ENCODE data around the gene MCC.

The MCC gene

DNA sequence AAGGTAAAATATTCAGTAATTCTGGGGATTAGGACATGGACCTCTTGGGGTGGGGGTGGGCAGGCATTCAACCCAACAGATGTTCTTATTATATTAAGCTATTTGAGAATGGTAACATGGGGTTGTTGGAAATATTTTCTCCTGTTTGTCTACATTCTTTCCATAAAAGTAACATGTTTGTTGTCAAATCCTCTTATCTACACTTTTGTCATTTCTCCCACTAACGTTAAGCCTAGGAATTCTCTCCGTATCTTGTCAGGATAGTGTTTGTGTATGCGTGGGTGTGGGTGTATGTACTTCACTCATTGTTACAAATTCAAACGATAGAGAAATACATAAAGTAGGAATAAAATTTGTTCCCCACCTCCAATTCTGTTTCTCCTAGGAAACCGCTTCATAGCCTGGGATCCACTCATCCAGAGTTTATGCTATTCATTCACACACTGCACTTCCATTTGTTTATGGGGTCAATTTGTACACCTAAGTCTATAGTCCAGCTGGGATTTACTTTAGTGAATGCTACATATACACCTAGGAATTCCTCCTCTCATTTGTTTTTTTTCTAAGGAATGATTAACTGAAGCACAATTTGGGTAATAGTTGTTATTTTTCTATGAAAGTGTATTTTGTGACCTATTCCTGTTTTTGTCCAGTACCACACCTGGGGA lies 294.8 kb downstream of the MCC start:
- DNase-seq, result no peak

DNA sequence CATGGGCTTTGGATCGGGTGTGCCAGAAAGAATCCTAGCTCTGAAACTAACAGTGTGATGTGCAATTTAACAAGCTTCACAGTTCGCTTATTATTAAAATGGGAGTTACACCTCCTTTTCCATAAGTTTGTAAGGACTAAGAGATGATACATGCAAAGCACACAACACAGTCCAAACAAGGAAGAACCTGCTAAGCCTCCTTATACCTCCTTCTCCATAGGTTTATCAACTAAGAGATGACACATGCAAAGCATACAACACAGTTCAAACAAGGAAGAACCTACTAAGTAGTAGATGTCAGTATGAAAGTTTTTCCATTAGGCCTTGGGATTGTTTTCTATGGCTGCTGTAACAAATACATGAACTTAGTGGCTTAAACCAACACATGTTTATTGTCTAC lies 295.7 kb downstream of the MCC start:
- DNase-seq, result no peak

DNA sequence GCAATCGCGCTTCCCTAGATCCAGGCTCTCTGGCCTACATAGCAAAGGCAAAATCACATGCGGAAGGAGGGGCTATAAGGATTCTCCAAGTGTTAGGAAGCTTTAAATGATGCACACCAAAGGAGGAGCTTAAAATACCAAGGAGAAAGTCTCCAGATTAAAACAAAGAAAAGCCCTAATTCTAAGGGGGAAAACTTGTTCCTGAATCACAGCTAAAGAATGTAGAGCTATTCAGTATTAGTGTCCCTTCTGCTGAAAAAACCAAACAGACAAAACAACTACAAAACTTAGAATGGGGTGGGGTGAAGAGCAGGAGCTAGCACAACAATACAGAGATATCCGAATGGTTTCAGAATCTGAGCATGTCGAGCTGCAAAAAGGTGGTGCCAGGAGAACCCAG lies 297.9 kb downstream of the MCC start:
- DNase-seq, result no peak

DNA sequence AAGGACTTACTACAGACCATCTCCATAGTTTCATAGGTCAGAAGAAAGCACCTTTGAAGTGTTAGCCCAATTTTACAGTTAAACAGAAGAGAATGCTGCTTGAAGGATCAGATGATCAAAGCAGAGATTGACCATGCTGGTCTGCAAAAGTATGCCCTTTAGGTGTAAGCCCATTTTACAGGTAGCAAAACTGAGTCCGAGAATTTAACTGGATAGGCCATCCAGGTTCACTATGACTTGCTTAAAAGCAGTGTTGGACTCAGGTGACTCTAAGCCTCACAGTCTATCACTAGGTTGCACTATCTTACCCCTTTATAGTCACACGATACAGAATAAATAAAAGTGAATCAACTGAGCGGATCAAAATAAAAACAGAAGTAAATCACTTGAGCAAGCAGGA lies 299.0 kb downstream of the MCC start:
- no peak for DNase-seq

DNA sequence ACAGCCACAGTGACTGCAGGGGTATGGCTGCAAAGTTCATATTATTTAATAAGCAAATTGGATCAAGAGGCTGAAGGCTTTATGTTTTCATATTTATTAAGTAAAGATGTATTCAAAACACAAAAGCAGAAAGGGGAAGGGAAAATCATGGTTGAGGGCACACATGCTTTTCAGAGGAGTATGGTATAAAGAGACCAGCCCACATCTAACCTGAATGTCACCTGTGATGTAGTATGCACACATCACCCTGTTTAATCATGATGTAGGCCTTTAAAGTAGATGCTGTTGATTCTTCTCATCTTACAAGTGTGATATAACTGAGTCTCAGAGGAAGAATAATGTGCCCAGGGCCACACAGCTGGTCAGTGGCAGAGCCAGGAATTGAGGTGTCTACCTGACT lies 299.8 kb downstream of the MCC start:
- no peak for DNase-seq

DNA sequence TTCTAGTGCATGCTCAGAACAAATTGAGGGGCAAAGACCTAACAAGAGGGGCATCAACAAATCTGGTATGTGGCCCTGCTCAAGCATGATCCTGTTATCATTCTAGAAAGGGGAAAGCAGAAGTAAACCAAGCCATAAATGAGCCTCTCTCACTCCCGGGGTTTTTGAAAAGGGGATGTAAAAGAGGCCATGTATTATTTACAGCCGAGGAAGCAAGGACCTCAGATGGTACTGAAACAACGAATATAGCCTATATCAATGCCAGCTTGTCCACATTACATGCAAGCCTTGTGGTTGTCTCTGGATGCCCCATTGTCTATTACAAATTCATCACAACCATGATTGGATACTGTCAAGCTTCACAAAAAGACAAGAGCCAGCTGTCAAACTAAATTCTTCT lies 300.3 kb downstream of the MCC start:
- DNase-seq, result no peak

DNA sequence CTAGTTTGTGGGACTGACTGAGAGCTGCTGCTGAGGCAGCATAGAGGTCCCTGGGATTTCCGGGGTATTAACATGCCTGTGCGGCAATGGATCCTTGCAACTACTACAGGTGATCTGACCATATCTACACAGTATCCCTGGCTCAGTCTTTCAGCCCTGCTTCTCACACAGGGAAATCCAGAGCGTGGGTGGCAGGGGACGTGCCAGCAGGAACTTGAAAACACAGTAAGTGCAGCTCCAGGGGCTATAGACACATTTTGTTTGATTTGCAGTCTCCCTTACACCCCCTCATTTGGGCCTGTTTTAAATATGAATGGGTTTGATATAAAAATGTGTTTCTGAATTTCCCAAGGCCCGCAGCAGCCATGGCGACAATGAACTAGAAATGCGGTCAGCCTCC lies 302.2 kb downstream of the MCC start:
- no peak for DNase-seq

DNA sequence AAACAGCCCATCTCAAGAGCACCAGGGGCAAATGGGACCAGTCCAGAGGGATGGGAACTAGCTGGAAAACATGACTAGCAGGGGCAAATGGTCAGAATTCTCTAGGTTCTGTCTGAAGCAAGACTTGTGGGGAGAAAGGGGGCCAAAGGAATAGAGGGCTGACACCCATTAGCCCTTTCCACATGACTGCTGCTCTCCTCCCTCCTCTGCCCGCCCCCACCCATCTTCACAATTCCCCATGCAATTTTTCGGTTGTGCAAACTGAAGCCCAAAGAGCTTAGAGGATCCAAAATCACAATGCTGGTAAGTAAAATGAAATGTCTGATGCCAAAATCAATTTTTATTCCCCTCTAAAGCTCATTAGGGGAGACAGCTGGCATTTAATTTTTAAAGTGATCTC lies 304.6 kb downstream of the MCC start:
- no peak for DNase-seq

DNA sequence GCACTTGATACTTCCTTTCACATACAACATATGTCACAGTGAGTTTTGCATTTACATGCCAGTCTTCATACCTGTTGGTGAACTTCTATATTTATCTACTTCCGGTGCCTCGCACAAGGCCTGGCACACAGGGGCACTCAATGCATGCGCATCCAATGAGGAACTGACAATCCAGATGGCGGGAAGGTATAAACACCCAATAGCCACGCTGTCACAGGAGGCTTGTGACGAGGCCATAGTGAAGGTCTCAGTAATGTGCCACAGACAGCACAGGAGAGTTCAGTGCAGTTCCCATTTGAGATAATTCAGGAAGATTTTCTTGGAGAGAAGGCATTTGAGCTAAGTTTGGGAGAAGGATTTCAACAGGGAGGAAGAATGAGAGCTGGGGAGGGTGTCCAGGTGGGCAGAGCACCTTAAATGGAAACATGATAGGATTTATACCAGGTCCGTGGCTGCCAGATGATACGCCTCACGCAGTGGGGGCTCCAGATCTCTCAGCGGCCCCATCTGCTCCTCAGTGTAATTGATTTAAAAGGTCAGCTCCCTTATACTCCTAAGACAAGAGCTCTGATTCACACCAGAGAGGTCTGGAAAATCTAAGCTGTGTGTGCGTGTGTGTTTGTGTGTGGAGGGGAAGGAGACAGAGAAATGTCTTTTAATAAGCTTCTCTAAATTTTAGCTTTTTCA lies 305.5 kb downstream of the MCC start:
- no peak for DNase-seq

DNA sequence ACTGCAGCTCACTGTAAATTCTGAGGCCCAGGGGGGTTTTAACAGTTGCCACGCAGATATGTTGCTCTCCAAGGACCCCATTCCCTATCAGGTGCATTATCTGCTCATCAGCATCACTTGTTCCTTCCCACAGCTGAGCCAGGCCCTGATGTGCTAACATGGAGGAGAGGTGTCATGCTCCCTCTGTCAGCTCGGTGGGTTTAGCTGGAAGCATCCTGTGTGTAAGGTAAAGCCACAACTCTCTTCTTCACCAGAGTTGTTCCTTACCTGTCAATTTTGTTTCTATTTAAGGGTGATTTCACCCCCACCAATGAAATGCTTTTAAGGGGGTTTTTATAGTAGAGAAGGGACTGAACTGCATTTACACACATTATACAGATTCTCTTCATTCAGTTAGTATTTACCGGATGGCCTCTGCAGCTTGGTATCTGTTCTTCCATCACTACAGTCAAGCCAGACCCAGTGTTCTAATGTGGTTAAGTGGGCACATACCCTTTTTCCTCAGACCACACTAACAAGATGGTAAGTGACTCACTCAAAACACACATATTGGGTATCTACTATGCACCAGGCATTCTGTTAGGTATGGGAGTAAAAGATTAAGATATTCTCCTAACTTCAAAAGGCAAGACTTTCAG lies 306.3 kb downstream of the MCC start:
- DNase-seq, result no peak

DNA sequence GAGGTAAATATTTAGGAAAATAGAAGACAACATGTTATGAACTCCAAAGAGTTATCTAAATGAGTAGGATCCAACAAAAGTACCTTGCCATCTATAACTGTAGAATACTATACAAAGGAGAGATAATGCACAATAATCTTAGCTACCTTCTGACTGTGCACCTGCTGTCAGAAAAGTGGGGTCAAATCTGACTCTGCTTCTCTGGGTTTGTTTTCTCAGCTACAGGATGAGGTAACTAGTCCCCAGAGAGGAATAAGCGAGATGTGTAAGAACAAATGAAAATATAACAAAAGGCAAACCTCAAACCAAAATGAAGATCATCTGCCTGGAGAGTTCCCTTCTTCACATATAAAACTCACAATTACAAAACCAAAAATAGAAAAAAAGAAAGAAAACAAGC lies 306.8 kb downstream of the MCC start:
- no peak for DNase-seq

DNA sequence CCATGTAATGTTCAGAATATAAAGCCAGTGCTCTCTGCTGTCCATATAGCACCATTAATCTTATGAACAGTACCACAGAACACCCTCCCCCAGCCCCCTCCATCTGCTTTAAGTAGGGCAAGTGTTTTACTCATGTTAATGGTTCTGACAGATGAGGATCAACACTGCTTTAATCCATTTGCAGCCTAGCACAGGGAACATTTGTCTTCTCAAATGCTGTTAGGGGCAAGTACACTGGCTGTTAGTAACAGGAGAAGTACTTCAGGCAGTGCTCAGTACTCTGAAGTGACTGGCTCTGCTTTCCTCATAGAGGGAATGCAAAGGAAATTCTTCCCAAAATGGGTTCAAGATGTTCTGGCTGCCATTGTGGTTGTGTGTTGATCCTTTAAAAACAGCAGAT lies 309.1 kb downstream of the MCC start:
- DNase-seq, result no peak

DNA sequence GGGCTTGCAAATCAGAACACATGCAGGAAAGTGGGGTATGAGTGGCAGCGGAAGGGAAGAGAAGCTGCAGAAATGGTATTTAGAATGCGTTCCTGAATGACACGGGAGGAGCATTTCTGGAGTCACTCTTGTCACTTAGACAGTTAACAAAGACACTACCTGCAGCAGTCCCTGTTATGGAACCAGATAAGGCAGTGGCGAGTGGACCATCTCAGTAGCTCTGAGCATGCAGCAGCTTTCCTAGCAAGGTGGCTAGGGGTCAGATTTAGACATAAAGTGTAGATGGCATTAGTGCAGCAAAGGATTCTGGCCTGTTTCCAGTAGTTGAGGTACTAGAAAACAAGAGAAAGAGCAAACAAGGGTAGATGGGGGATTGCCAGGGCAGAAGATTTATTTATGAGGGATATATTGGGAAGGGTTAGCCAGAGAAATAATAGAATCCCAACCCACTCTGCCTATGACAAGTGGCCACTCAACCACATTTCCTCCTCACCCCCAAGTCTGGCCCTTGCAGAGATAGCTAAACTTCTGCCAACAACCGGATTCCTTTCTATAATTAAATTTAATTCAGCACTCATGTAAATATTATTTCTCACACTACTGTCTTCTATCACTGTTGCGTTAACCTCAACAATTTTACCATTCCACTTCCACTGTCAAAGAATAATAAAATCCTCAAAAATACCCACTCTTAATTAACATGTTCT lies 310.0 kb downstream of the MCC start:
- no peak for DNase-seq

DNA sequence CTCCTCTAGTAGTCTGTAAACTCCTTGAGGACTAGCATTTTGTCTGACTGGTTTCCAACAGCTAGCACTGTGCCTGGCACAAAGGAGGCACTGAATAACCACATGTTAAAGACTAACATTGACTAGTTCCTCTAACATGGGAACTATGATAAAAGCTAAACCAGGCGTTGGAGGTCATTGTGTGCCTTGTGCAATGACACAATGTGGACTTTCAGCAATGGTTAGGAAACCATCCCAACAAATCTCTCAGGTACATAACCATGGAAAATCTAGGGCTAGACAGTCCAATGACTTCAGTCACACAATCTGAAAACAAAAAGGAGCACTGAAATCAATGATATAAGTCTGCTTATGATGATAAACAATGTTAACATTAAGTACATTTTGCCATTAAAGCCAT lies 311.0 kb downstream of the MCC start:
- DNase-seq, result no peak

DNA sequence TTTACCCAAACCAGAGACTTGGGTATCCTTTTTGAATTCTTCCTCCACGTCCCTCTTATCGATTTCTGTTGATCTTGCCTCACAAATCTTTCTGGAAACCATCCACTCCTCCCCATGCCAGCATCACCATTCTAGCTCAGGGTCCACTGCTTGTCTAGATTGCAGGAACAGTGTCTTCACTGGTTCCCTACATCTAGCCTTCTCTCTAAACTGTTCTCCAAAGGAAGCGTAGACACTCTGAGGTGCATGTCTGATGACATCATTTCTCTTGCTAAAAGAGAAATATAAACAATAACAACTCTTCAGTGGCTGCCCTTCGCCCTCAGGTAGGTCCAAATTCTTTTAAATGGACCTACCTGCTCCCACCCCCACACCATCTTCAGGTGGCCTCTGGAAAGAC lies 311.5 kb downstream of the MCC start:
- DNase-seq, result no peak

DNA sequence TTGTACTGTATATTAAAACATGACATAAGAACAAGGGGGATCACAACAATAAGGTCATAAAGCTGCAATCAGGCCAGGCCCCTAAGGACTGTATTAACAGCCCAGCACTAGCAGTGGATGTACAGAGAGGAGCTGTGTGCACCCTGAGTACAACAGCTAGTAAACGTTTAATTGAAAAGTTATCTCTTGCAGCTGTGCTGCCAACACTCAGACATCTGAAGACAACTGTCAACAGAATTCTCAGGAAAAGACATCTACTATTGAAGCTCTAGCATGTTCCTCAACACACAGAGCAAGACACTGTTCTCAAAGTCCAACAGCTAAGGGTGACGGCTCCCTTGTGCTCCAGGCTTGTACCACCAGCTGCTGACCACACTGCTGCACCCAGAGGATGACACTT lies 312.1 kb downstream of the MCC start:
- no peak for DNase-seq

DNA sequence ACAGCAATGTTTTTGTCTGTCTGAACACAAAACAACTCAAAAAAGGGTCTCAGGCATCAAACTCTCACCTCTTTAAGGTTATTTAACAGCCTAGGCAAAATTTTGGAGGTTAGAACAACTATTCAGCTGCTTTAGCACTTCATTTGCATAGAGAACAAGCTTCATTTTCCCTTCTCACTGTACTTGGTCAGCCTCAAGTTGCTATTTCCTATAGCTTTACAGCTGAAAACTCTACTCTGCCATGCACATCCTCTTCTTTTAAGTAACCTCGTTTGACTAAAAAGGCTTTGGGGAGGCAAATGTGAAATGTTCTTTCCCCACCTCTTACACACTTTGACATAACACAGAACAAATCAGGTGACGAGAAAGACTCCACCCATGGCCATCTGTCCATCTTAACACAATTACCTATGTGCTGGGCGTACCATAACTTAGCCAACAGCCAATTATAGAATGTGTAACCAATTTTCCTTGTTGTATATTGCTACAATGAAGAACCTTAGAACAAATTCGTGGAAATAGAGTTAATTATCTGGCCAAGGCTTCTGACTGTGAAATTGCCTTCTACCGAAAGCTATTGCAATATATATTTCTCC lies 315.9 kb downstream of the MCC start:
- DNase-seq, result no peak

DNA sequence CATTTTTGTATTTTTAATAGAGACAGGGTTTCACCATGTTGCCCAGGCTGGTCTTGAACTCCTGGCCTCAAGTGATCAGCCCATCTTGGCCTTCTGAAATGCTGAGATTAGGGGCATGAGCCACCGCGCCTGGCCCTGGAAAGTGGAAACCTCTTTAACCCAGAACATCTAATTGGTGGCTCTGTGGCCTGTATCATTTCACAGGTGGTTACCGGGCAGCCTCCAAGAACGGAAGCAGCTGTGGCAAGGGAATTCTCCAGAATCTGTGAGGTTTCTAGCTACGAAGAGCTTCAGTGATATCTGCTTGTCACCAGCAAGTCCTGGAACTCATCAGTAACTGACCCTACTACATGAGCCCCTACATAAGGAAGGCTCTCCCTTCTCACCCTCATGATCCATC lies 316.7 kb downstream of the MCC start:
- DNase-seq, result no peak

DNA sequence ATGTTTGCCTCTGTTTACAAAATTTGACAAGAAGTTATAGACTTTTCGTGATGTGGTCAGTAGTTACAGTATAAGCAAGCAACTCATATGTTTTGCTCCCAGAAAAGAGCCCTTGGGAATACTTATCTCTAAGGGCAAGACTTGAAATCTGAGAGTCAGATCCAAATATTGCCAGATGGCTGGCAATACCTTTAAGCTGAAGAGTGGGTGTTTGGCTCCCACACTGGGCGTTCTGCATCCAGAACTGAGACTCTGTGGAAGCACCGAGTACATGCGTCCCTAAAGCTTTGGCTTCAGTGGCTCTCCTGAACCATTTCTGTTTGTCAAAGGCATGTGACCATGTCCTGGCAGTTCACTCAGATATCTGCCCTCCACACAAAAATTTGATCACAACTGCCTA lies 317.5 kb downstream of the MCC start:
- DNase-seq, result no peak

DNA sequence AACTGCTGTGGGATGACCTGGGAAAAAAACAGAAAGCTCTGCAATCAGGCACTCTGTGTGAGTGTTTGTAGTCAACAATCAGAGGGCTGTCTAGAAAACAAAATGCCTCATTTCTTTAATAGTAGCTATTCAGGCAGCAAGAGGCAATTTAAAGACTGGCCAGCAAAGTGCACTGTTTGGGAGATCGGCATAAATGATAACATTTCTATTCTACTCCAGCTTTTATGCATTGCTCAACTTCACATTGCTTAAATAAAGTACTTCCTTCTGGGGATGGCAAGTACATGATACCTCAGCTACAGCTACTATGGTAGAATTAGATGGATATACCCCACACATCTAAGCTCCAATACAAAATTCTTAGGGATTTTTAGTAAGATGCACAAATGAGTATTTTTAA lies 318.5 kb downstream of the MCC start:
- no peak for DNase-seq

DNA sequence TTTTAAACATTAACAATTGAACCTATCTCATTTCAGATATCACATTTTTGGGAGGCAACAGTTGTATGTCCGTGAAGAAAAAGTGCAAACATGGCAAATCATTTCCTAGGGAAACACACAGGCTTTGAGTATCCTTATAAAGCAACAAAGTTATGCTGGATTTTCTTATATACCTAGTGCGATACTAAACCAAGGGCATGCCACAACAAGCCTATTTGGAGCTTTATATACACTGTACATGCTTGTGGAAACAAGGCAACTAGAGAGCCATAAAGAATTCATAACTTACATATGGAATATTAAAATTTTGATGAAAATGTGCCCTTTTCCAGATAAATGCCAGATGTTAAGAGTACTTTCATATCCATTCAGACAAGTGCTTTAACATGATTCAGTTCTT lies 320.3 kb downstream of the MCC start:
- DNase-seq, result no peak

DNA sequence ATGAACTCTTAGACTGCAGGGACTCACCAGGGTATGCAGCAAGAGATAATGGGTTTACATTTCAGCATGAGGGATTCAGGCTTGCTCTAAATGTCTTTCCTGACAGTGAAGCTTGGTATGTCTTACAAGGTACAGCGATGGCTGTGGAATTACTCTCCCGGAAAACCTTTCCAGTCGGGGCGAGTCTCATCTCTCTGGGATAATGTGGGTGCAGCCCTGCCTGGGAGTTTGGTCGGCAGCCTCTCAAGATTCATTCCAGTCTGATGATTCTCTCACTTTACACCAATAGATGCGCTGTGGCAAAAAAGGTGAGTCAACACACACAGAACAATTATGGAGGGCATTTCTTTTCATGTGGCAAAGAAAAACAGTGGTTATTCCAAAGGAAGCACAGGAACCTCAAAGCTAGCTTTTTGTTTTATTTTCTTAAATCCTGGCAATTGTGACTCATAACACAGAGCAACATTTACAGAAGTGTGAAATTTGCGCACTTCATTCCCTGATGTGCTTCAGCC lies 321.3 kb downstream of the MCC start:
- no peak for DNase-seq

DNA sequence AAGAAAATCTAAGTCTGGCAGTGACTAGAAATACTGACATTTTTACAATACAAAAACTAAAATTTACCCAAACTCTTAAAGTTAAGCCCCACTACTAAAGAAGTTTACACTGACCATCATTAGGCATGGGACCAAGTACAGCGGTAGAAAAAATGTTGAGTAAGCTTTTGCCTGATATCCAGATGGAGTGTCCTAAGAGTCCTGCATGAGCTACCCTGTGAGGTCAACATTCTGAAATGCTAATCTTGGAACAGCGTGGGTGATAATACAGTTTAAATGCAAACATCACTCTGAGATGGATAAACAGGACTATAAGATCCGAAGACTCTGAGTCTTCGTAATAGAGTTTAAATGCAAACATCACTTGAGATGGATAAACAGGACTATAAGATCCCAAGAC lies 322.0 kb downstream of the MCC start:
- no peak for DNase-seq
